ENCODE data around the gene DYNC2H1.
"Not testable (repeated sequence)": the region's sequence is repeated elsewhere in the genome, so short reads cannot be mapped to it uniquely, and the experiment has no call there.

The DYNC2H1 gene

GRCh38 chr11:103125462-103125861 is 16.2 kb downstream of the DYNC2H1 start:
- Histone ChIP-seq H3K4me3 (ENCODE audit: low read depth in 1 of 2, low read length in 2 of 2) (no peak overlapping the region), H3K9ac (ENCODE audit: low read depth in 1 of 2, low read length in 2 of 2) (no peak overlapping the region), H3K4me1 (ENCODE audit: control insufficient read depth in 1 of 2, insufficient read depth in 2 of 2, low read length in 2 of 2) (no peaks in the 10 kb centered on the region), H3K27me3 (ENCODE audit: control insufficient read depth in 1 of 2, insufficient read depth in 2 of 2, low read length in 2 of 2) (no peaks in the 10 kb centered on the region), H3K27ac (ENCODE audit: low read depth, low read length) (no peak overlapping the region), H3K36me3 (ENCODE audit: control insufficient read depth in 1 of 2, insufficient read depth in 2 of 2, low read length in 2 of 2) (no peaks in the 10 kb centered on the region), H3K9me3 (ENCODE audit: control insufficient read depth in 1 of 2, low read length in 2 of 2) (no peaks in the 10 kb centered on the region)

- not testable (repeated sequence) for H3K4me3 ChIP-seq (ENCODE audit: low read depth in 1 of 2, low read length in 2 of 2); H3K4me1 ChIP-seq (ENCODE audit: control insufficient read depth in 1 of 2, insufficient read depth in 2 of 2, low read length in 2 of 2); H3K27ac ChIP-seq (ENCODE audit: low read depth, low read length); H3K9ac ChIP-seq (ENCODE audit: low read depth in 1 of 2, low read length in 2 of 2); H3K36me3 ChIP-seq (ENCODE audit: control insufficient read depth in 1 of 2, insufficient read depth in 2 of 2, low read length in 2 of 2); H3K9me3 ChIP-seq (ENCODE audit: control insufficient read depth in 1 of 2, low read length in 2 of 2); H3K27me3 ChIP-seq (ENCODE audit: control insufficient read depth in 1 of 2, insufficient read depth in 2 of 2, low read length in 2 of 2)
These were observed 32.8 kb downstream of the DYNC2H1 start for GRCh38 chr11:103141986-103142385.

GRCh38 chr11:103147627-103148026 is 38.4 kb downstream of the DYNC2H1 start:
- peaks cover 0 to 3% of the 10 kb centered on the region in 2 donors for H3K36me3 ChIP-seq (ENCODE audit: control insufficient read depth in 1 of 2, insufficient read depth in 2 of 2, low read length in 2 of 2)
- H3K27me3 ChIP-seq (ENCODE audit: control insufficient read depth in 1 of 2, insufficient read depth in 2 of 2, low read length in 2 of 2), result no peaks in the 10 kb centered on the region
- no peak overlapping the region for H3K4me3 ChIP-seq (ENCODE audit: low read depth in 1 of 2, low read length in 2 of 2)
- no peak overlapping the region for H3K9ac ChIP-seq (ENCODE audit: low read depth in 1 of 2, low read length in 2 of 2)
- no peak overlapping the region for H3K27ac ChIP-seq (ENCODE audit: low read depth, low read length)
- H3K9me3 ChIP-seq (ENCODE audit: control insufficient read depth in 1 of 2, low read length in 2 of 2), result no peaks in the 10 kb centered on the region
- H3K4me1 ChIP-seq (ENCODE audit: control insufficient read depth in 1 of 2, insufficient read depth in 2 of 2, low read length in 2 of 2), result no peaks in the 10 kb centered on the region

GRCh38 chr11:103157542-103157941 is 48.3 kb downstream of the DYNC2H1 start:
- no peak overlapping the region for H3K9ac ChIP-seq (ENCODE audit: low read depth in 1 of 2, low read length in 2 of 2)
- no peak overlapping the region for H3K4me3 ChIP-seq (ENCODE audit: low read depth in 1 of 2, low read length in 2 of 2)
- peaks cover 4% of the 10 kb centered on the region in 2 donors for H3K36me3 ChIP-seq (ENCODE audit: control insufficient read depth in 1 of 2, insufficient read depth in 2 of 2, low read length in 2 of 2)
- no peak overlapping the region for H3K27ac ChIP-seq (ENCODE audit: low read depth, low read length)
- no peaks in the 10 kb centered on the region for H3K27me3 ChIP-seq (ENCODE audit: control insufficient read depth in 1 of 2, insufficient read depth in 2 of 2, low read length in 2 of 2)
- H3K4me1 ChIP-seq (ENCODE audit: control insufficient read depth in 1 of 2, insufficient read depth in 2 of 2, low read length in 2 of 2), result no peaks in the 10 kb centered on the region
- H3K9me3 ChIP-seq (ENCODE audit: control insufficient read depth in 1 of 2, low read length in 2 of 2), result no peaks in the 10 kb centered on the region

GRCh38 chr11:103164093-103164796 is 55.0 kb downstream of the DYNC2H1 start:
- no peak overlapping the region for H3K4me3 ChIP-seq (ENCODE audit: low read depth in 1 of 2, low read length in 2 of 2)
- H3K4me1 ChIP-seq (ENCODE audit: control insufficient read depth in 1 of 2, insufficient read depth in 2 of 2, low read length in 2 of 2), result no peaks in the 10 kb centered on the region
- H3K36me3 ChIP-seq (ENCODE audit: control insufficient read depth in 1 of 2, insufficient read depth in 2 of 2, low read length in 2 of 2), result peaks cover 4 to 6% of the 10 kb centered on the region in 2 donors
- H3K27me3 ChIP-seq (ENCODE audit: control insufficient read depth in 1 of 2, insufficient read depth in 2 of 2, low read length in 2 of 2), result no peaks in the 10 kb centered on the region
- H3K27ac ChIP-seq (ENCODE audit: low read depth, low read length), result no peak overlapping the region
- no peak overlapping the region for H3K9ac ChIP-seq (ENCODE audit: low read depth in 1 of 2, low read length in 2 of 2)
- H3K9me3 ChIP-seq (ENCODE audit: control insufficient read depth in 1 of 2, low read length in 2 of 2), result no peaks in the 10 kb centered on the region

GRCh38 chr11:103167166-103167565 is 57.9 kb downstream of the DYNC2H1 start:
- Histone ChIP-seq H3K36me3 (ENCODE audit: control insufficient read depth in 1 of 2, insufficient read depth in 2 of 2, low read length in 2 of 2) (peaks cover 4 to 5% of the 10 kb centered on the region in 2 donors), H3K4me3 (ENCODE audit: low read depth in 1 of 2, low read length in 2 of 2) (no peak overlapping the region), H3K27me3 (ENCODE audit: control insufficient read depth in 1 of 2, insufficient read depth in 2 of 2, low read length in 2 of 2) (no peaks in the 10 kb centered on the region)

GRCh38 chr11:103170865-103171264 is 61.6 kb downstream of the DYNC2H1 start:
- Histone ChIP-seq H3K9ac (ENCODE audit: low read depth in 1 of 2, low read length in 2 of 2) (no peak overlapping the region), H3K27me3 (ENCODE audit: control insufficient read depth in 1 of 2, insufficient read depth in 2 of 2, low read length in 2 of 2) (no peaks in the 10 kb centered on the region), H3K4me3 (ENCODE audit: low read depth in 1 of 2, low read length in 2 of 2) (no peak overlapping the region), H3K27ac (ENCODE audit: low read depth, low read length) (no peak overlapping the region), H3K36me3 (ENCODE audit: control insufficient read depth in 1 of 2, insufficient read depth in 2 of 2, low read length in 2 of 2) (no peaks in the 10 kb centered on the region), H3K9me3 (ENCODE audit: control insufficient read depth in 1 of 2, low read length in 2 of 2) (no peaks in the 10 kb centered on the region), H3K4me1 (ENCODE audit: control insufficient read depth in 1 of 2, insufficient read depth in 2 of 2, low read length in 2 of 2) (no peaks in the 10 kb centered on the region)

More at GRCh38 chr11:103167166-103167565, 57.9 kb downstream of the DYNC2H1 start:
- no peak overlapping the region for H3K27ac ChIP-seq (ENCODE audit: low read depth, low read length)
- no peaks in the 10 kb centered on the region for H3K9me3 ChIP-seq (ENCODE audit: control insufficient read depth in 1 of 2, low read length in 2 of 2)
- H3K4me1 ChIP-seq (ENCODE audit: control insufficient read depth in 1 of 2, insufficient read depth in 2 of 2, low read length in 2 of 2), result no peaks in the 10 kb centered on the region
- no peak overlapping the region for H3K9ac ChIP-seq (ENCODE audit: low read depth in 1 of 2, low read length in 2 of 2)

GRCh38 chr11:103175461-103176129 is 66.4 kb downstream of the DYNC2H1 start:
- Histone ChIP-seq H3K27me3 (ENCODE audit: control insufficient read depth in 1 of 2, insufficient read depth in 2 of 2, low read length in 2 of 2) (no peaks in the 10 kb centered on the region), H3K4me3 (ENCODE audit: low read depth in 1 of 2, low read length in 2 of 2) (no peak overlapping the region), H3K27ac (ENCODE audit: low read depth, low read length) (no peak overlapping the region), H3K36me3 (ENCODE audit: control insufficient read depth in 1 of 2, insufficient read depth in 2 of 2, low read length in 2 of 2) (peaks cover 0 to 4% of the 10 kb centered on the region in 2 donors), H3K9ac (ENCODE audit: low read depth in 1 of 2, low read length in 2 of 2) (no peak overlapping the region), H3K9me3 (ENCODE audit: control insufficient read depth in 1 of 2, low read length in 2 of 2) (no peaks in the 10 kb centered on the region), H3K4me1 (ENCODE audit: control insufficient read depth in 1 of 2, insufficient read depth in 2 of 2, low read length in 2 of 2) (no peaks in the 10 kb centered on the region)

- Histone ChIP-seq H3K4me1 (ENCODE audit: control insufficient read depth in 1 of 2, insufficient read depth in 2 of 2, low read length in 2 of 2) (no peaks in the 10 kb centered on the region), H3K9ac (ENCODE audit: low read depth in 1 of 2, low read length in 2 of 2) (no peak overlapping the region), H3K27ac (ENCODE audit: low read depth, low read length) (no peak overlapping the region), H3K27me3 (ENCODE audit: control insufficient read depth in 1 of 2, insufficient read depth in 2 of 2, low read length in 2 of 2) (no peaks in the 10 kb centered on the region), H3K9me3 (ENCODE audit: control insufficient read depth in 1 of 2, low read length in 2 of 2) (no peaks in the 10 kb centered on the region), H3K36me3 (ENCODE audit: control insufficient read depth in 1 of 2, insufficient read depth in 2 of 2, low read length in 2 of 2) (no peaks in the 10 kb centered on the region), H3K4me3 (ENCODE audit: low read depth in 1 of 2, low read length in 2 of 2) (no peak overlapping the region)
These were observed 74.9 kb downstream of the DYNC2H1 start for GRCh38 chr11:103183981-103184611.

GRCh38 chr11:103202048-103202651 is 92.9 kb downstream of the DYNC2H1 start:
- Histone ChIP-seq H3K36me3 (ENCODE audit: control insufficient read depth in 1 of 2, insufficient read depth in 2 of 2, low read length in 2 of 2) (peaks cover 0 to 4% of the 10 kb centered on the region in 2 donors), H3K27ac (ENCODE audit: low read depth, low read length) (no peak overlapping the region), H3K4me3 (ENCODE audit: low read depth in 1 of 2, low read length in 2 of 2) (no peak overlapping the region), H3K9ac (ENCODE audit: low read depth in 1 of 2, low read length in 2 of 2) (no peak overlapping the region), H3K27me3 (ENCODE audit: control insufficient read depth in 1 of 2, insufficient read depth in 2 of 2, low read length in 2 of 2) (no peaks in the 10 kb centered on the region), H3K4me1 (ENCODE audit: control insufficient read depth in 1 of 2, insufficient read depth in 2 of 2, low read length in 2 of 2) (no peaks in the 10 kb centered on the region), H3K9me3 (ENCODE audit: control insufficient read depth in 1 of 2, low read length in 2 of 2) (no peaks in the 10 kb centered on the region)

Data from duodenal mucosa (tissue), 2 donors.